Measurements from ENCODE around the gene SLC39A10.
A peak's percentile ranks its signal among the peaks of the same experiment; 100 is the strongest.
"Not testable (repeated sequence)": the region's sequence is repeated elsewhere in the genome, so short reads cannot be mapped to it uniquely, and the experiment has no call there.

The SLC39A10 gene

GRCh38 chr2:195656859-195657633, at the start of gene SLC39A10:
TSS of gene SLC39A10 (plus strand) at chr2:195657226. CDS start at chr2:195680043, 22,817 bp downstream.
- DNase-seq (ENCODE audit: low spot score) = peak; percentile 99

GRCh38 chr2:195608768-195609454, 48.1 kb upstream of the SLC39A10 start:
- no peak for DNase-seq (ENCODE audit: low spot score)

GRCh38 chr2:195610717-195611116, 46.3 kb upstream of the SLC39A10 start:
- no peak for DNase-seq (ENCODE audit: low spot score)

GRCh38 chr2:195612611-195613495, 44.2 kb upstream of the SLC39A10 start:
- DNase-seq (ENCODE audit: low spot score) = no peak

- no peak for DNase-seq (ENCODE audit: low spot score)
Measured at GRCh38 chr2:195613922-195614321, 43.1 kb upstream of the SLC39A10 start.

GRCh38 chr2:195619590-195619989, 37.4 kb upstream of the SLC39A10 start:
- DNase-seq (ENCODE audit: low spot score) = no peak

- DNase-seq (ENCODE audit: low spot score) = no peak
Measured at GRCh38 chr2:195620501-195620900, 36.5 kb upstream of the SLC39A10 start.

GRCh38 chr2:195622966-195623365, 34.1 kb upstream of the SLC39A10 start:
- no peak for DNase-seq (ENCODE audit: low spot score)

- no peak for DNase-seq (ENCODE audit: low spot score)
Measured at GRCh38 chr2:195626507-195626906, 30.5 kb upstream of the SLC39A10 start.

- no peak for DNase-seq (ENCODE audit: low spot score)
Measured at GRCh38 chr2:195628666-195629065, 28.4 kb upstream of the SLC39A10 start.

GRCh38 chr2:195632856-195633572, 24.0 kb upstream of the SLC39A10 start:
- DNase-seq (ENCODE audit: low spot score) = no peak

- no peak for DNase-seq (ENCODE audit: low spot score)
Measured at GRCh38 chr2:195633573-195633870, 23.5 kb upstream of the SLC39A10 start.

- DNase-seq (ENCODE audit: low spot score) = no peak
Measured at GRCh38 chr2:195633974-195634373, 23.1 kb upstream of the SLC39A10 start.

GRCh38 chr2:195636890-195637289, 20.1 kb upstream of the SLC39A10 start:
- no peak for DNase-seq (ENCODE audit: low spot score)

GRCh38 chr2:195638750-195639149, 18.3 kb upstream of the SLC39A10 start:
- DNase-seq (ENCODE audit: low spot score) = no peak

GRCh38 chr2:195639238-195639858, 17.7 kb upstream of the SLC39A10 start:
- DNase-seq (ENCODE audit: low spot score) = no peak

GRCh38 chr2:195639959-195640358, 17.1 kb upstream of the SLC39A10 start:
- no peak for DNase-seq (ENCODE audit: low spot score)

- no peak for DNase-seq (ENCODE audit: low spot score)
Measured at GRCh38 chr2:195642027-195642678, 14.9 kb upstream of the SLC39A10 start.

GRCh38 chr2:195642679-195643068, 14.4 kb upstream of the SLC39A10 start:
- no peak for DNase-seq (ENCODE audit: low spot score)

GRCh38 chr2:195644708-195645107, 12.3 kb upstream of the SLC39A10 start:
- not testable (repeated sequence) for DNase-seq (ENCODE audit: low spot score)

- DNase-seq (ENCODE audit: low spot score) = no peak
Measured at GRCh38 chr2:195645413-195645812, 11.6 kb upstream of the SLC39A10 start.

All from cerebellar cortex (tissue), 1 donor.